Measurements from ENCODE around the gene DNAJC9. TPM values are rescaled to one million over a fixed set of nuclear protein-coding genes. Genes with fewer than 3 reads are reported as not detected.

The DNAJC9 gene
- total and polyA plus RNA-seq, 3 donors from 2014 or later = 18.3 to 31.1 (median 30.2) TPM

GRCh38 chr10:73205890-73206289 lies 41.2 kb downstream of the DNAJC9 start:
- Histone ChIP-seq H3K4me1 (no peaks in the 10 kb centered on the region), H3K9me3 (no peaks in the 10 kb centered on the region), H3K36me3 (ENCODE audit: low read depth, missing control alignments) (no peaks in the 10 kb centered on the region), H3K27me3 (no peaks in the 10 kb centered on the region), H3K4me3 (no peak overlapping the region), H3K27ac (no peak overlapping the region)
- intact Hi-C loops (cut with DNase I; ENCODE audit: low total_unique reads) = no loop called here
- no peak for TF ChIP-seq POLR2A (IDR thresholded peaks at IDR 0.05)
- no peak for TF ChIP-seq CTCF (IDR thresholded peaks at IDR 0.05)
- 97 to 100% methylated on average over 1 of the region's 1 CpG for WGBS, 2 donors
- DNase-seq = no peak

- Histone ChIP-seq H3K27ac (no peak overlapping the region), H3K4me3 (no peak overlapping the region), H3K27me3 (no peaks in the 10 kb centered on the region), H3K4me1 (no peaks in the 10 kb centered on the region), H3K36me3 (ENCODE audit: low read depth, missing control alignments) (no peaks in the 10 kb centered on the region), H3K9me3 (no peaks in the 10 kb centered on the region)
- no peak for DNase-seq
- TF ChIP-seq CTCF (IDR thresholded peaks at IDR 0.05) (no peak), POLR2A (IDR thresholded peaks at IDR 0.05) (no peak)
- intact Hi-C loops (cut with DNase I; ENCODE audit: low total_unique reads) = no loop called here
- 94 to 98% methylated on average over 3 of the region's 3 CpGs for WGBS, 2 donors
Observed at GRCh38 chr10:73205081-73205480, 42.0 kb downstream of the DNAJC9 start.

Small RNA genes lying within 50 kb of the gene (small RNA-seq; reads per million reads assigned to genes)
- gene RF00019 (0 reads per million in 2 donors), gene RNU6-833P (0 to 0.27 reads per million in 2 donors)

Other genes starting within 250 kb of the DNAJC9 start
- 10 to 100 TPM; 19.0 to 20.2 TPM for gene P4HA1, start 150.4 kb downstream of the DNAJC9 start, total RNA-seq
- 28.1 TPM for gene P4HA1, start 150.4 kb downstream of the DNAJC9 start, polyA plus RNA-seq (ENCODE audit: insufficient read depth, low read depth, low replicate concordance)
- gene NUDT13, start 136.8 kb downstream of the DNAJC9 start, total RNA-seq = 1 to 10 TPM; 3.0 to 5.6 TPM
- 5.9 TPM for gene NUDT13, start 136.8 kb downstream of the DNAJC9 start, polyA plus RNA-seq (ENCODE audit: insufficient read depth, low read depth, low replicate concordance)
- 10 to 100 TPM; 57.6 to 66.4 TPM for gene ECD, start 79.2 kb downstream of the DNAJC9 start, total RNA-seq
- gene ECD, start 79.2 kb downstream of the DNAJC9 start, polyA plus RNA-seq (ENCODE audit: insufficient read depth, low read depth, low replicate concordance) = 35.7 TPM
- gene FAM149B1, start 79.1 kb downstream of the DNAJC9 start, total RNA-seq = 10 to 100 TPM; 28.7 to 42.0 TPM
- gene FAM149B1, start 79.1 kb downstream of the DNAJC9 start, polyA plus RNA-seq (ENCODE audit: insufficient read depth, low read depth, low replicate concordance) = 65.1 TPM
- 10 to 100 TPM; 45.7 to 59.6 TPM for gene MRPS16, start 5.4 kb upstream of the DNAJC9 start, total RNA-seq
- gene MRPS16, start 5.4 kb upstream of the DNAJC9 start, polyA plus RNA-seq (ENCODE audit: insufficient read depth, low read depth, low replicate concordance) = 83.5 TPM
- gene CFAP70, start 111.6 kb upstream of the DNAJC9 start, total RNA-seq = 10 to 100 TPM; 29.6 to 46.2 TPM
- 57.2 TPM for gene CFAP70, start 111.6 kb upstream of the DNAJC9 start, polyA plus RNA-seq (ENCODE audit: insufficient read depth, low read depth, low replicate concordance)
- gene ANXA7, start 166.8 kb upstream of the DNAJC9 start, total RNA-seq = 10 to 100 TPM; 43.9 to 64.5 TPM
- gene ANXA7, start 166.8 kb upstream of the DNAJC9 start, polyA plus RNA-seq (ENCODE audit: insufficient read depth, low read depth, low replicate concordance) = 76.3 TPM
- gene MSS51, start 186.3 kb upstream of the DNAJC9 start, total RNA-seq = 1 to 10 TPM; 3.5 to 6.0 TPM
- gene MSS51, start 186.3 kb upstream of the DNAJC9 start, polyA plus RNA-seq (ENCODE audit: insufficient read depth, low read depth, low replicate concordance) = 1.9 TPM
- gene PPP3CB, start 248.8 kb upstream of the DNAJC9 start, total RNA-seq = 10 to 100 TPM; 51.0 to 52.9 TPM
- 56.8 TPM for gene PPP3CB, start 248.8 kb upstream of the DNAJC9 start, polyA plus RNA-seq (ENCODE audit: insufficient read depth, low read depth, low replicate concordance)